Measurements from ENCODE around the gene STXBP5L. TPM values are rescaled to one million over a fixed set of nuclear protein-coding genes. Genes with fewer than 3 reads are reported as not detected.

STXBP5L gene
- total RNA-seq, 1 donor from 2014 or later: not detected

- H3K36me3 ChIP-seq (ENCODE audit: control insufficient read depth, insufficient read depth, low read length): no peaks in the 10 kb centered on the region
- no peak for FAIRE-seq
- TF ChIP-seq CTCF (IDR thresholded peaks at IDR 0.05; ENCODE audit: insufficient read depth, low read length, severe bottlenecking): no peak
- DNase-seq (ENCODE audit: low read depth): no peak
- no peaks in the 10 kb centered on the region for H3K27me3 ChIP-seq (ENCODE audit: control insufficient read depth, insufficient read depth, low read length)
- H3K4me3 ChIP-seq (ENCODE audit: low read depth, low read length): no peak overlapping the region
Measured at GRCh38 chr3:121252676-121253075, 344.7 kb downstream of the STXBP5L start.

DNA sequence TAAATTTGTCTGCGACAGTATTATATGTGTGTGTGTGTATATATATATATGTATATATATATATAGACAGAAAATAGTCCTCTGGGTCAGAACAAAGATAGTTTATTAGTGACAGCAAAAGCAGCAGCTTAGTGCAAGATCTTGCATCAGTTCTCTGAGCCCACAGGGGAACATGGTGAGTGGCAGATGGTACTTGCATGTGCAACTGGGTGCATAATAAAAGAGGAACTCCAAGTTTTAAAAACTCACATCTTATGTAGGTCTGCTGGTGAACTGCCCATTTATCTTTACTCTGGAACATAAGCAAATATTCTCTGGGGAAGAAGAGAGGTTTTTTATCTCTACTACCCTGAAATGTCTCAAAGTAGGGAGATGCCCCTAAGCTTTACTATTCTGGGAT lies 361.4 kb downstream of the STXBP5L start:
- no peak for FAIRE-seq
- Histone ChIP-seq H3K4me3 (ENCODE audit: low read depth, low read length) (no peak overlapping the region), H3K27me3 (ENCODE audit: control insufficient read depth, insufficient read depth, low read length) (no peaks in the 10 kb centered on the region), H3K36me3 (ENCODE audit: control insufficient read depth, insufficient read depth, low read length) (no peaks in the 10 kb centered on the region)
- DNase-seq (ENCODE audit: low read depth): no peak
- no peak for TF ChIP-seq CTCF (IDR thresholded peaks at IDR 0.05; ENCODE audit: insufficient read depth, low read length, severe bottlenecking)

- FAIRE-seq: no peak
- no peaks in the 10 kb centered on the region for H3K36me3 ChIP-seq (ENCODE audit: control insufficient read depth, insufficient read depth, low read length)
- DNase-seq (ENCODE audit: low read depth): peak; percentile 23
- TF ChIP-seq CTCF (IDR thresholded peaks at IDR 0.05; ENCODE audit: insufficient read depth, low read length, severe bottlenecking): no peak
- no peaks in the 10 kb centered on the region for H3K27me3 ChIP-seq (ENCODE audit: control insufficient read depth, insufficient read depth, low read length)
- no peak overlapping the region for H3K4me3 ChIP-seq (ENCODE audit: low read depth, low read length)
Measured at GRCh38 chr3:121274411-121274810, 366.4 kb downstream of the STXBP5L start.

- no peak overlapping the region for H3K4me3 ChIP-seq (ENCODE audit: low read depth, low read length)
- FAIRE-seq: no peak
Measured at GRCh38 chr3:121295452-121295851, 387.4 kb downstream of the STXBP5L start.

DNA sequence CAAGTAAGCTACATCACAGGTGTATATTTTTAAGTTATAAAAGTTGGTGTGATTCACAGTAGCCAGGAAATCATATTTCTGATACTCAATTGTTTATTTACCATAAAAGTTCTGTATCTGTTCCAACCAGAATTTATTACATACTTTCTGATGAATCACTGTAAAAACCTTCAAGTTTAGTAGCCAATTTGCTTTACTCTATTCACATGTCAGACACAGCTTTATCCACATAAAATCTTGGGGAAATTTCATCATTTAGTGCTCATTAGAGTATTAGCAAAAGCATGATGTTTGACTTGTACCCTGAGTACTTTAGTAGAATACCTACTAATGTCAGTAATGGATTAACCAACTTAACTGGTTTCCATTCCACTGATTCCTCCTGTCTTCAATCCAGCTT lies 388.0 kb downstream of the STXBP5L start:
- no peak overlapping the region for H3K4me3 ChIP-seq (ENCODE audit: low read depth, low read length)
- FAIRE-seq (no peak), DNase-seq (ENCODE audit: low read depth) (peak; percentile 21)
- H3K36me3 ChIP-seq (ENCODE audit: control insufficient read depth, insufficient read depth, low read length): no peaks in the 10 kb centered on the region
- no peaks in the 10 kb centered on the region for H3K27me3 ChIP-seq (ENCODE audit: control insufficient read depth, insufficient read depth, low read length)
- TF ChIP-seq CTCF (IDR thresholded peaks at IDR 0.05; ENCODE audit: insufficient read depth, low read length, severe bottlenecking): no peak

More at GRCh38 chr3:121295452-121295851, 387.4 kb downstream of the STXBP5L start:
- no peak for DNase-seq (ENCODE audit: low read depth)
- Histone ChIP-seq H3K36me3 (ENCODE audit: control insufficient read depth, insufficient read depth, low read length) (no peaks in the 10 kb centered on the region), H3K27me3 (ENCODE audit: control insufficient read depth, insufficient read depth, low read length) (no peaks in the 10 kb centered on the region)
- TF ChIP-seq CTCF (IDR thresholded peaks at IDR 0.05; ENCODE audit: insufficient read depth, low read length, severe bottlenecking): no peak

- H3K36me3 ChIP-seq (ENCODE audit: control insufficient read depth, insufficient read depth, low read length): no peaks in the 10 kb centered on the region
- H3K4me3 ChIP-seq (ENCODE audit: low read depth, low read length): no peak overlapping the region
- no peak for TF ChIP-seq CTCF (IDR thresholded peaks at IDR 0.05; ENCODE audit: insufficient read depth, low read length, severe bottlenecking)
- FAIRE-seq (no peak), DNase-seq (ENCODE audit: low read depth) (no peak)
- H3K27me3 ChIP-seq (ENCODE audit: control insufficient read depth, insufficient read depth, low read length): no peaks in the 10 kb centered on the region
Measured at GRCh38 chr3:121324320-121324719, 416.3 kb downstream of the STXBP5L start.

All from bronchial epithelial cell (primary cell).